Peyer's patch (tissue), 4 donors: ENCODE measurements around the gene MRPL42.

Experiments
- CTCF ChIP-seq, 6 experiments: fragments of 450-650 bp in 4 of 6; fragments of 200-600 bp in 2 of 6; sonication (generic) in 1 of 6; IDR thresholded peaks; one replicate each; pipeline ENCODE4 v1.5.1; 2017 to 2019; ENCODE audit warnings: antibody characterized with exemption in 6 of 6, mild to moderate bottlenecking in 3 of 6, moderate library complexity in 1 of 6
- POLR2A ChIP-seq, 2 donors: fragments of 450-650 bp; IDR thresholded peaks; one replicate each; pipeline ENCODE4 v1.5.1; 2017; ENCODE audit warnings: antibody characterized with exemption in 2 of 2, mild to moderate bottlenecking in 2 of 2, moderate library complexity in 2 of 2

- TF ChIP-seq POLR2A (IDR thresholded peaks at IDR 0.05) = no peak
- no peak for TF ChIP-seq CTCF (IDR thresholded peaks at IDR 0.05)
Measured at GRCh38 chr12:93425736-93426411, 41.4 kb upstream of the MRPL42 start.
